ENCODE data around the gene NKX1-1.

NKX1-1 gene

GRCh38 chr4:1416948-1417260, 10.7 kb upstream of the NKX1-1 start:
- no peak for DNase-seq

- DNase-seq = no peak
Measured at GRCh38 chr4:1416051-1416947, 10.1 kb upstream of the NKX1-1 start.

DNA sequence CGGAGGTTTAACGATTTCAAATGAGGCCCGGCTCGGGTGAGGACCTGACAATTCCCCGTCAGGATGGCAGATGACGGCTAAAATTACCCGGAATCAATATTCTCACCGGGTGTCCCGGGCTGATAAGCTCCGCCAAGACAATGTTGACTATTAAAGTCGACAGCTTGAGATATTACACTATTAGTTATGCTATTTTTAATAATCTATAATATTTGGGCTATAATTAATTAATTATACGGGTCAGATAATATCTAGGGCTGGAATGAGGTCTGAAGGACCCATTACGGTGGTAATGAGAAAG, 9.4 kb upstream of the NKX1-1 start:
- DNase-seq = no peak

DNA sequence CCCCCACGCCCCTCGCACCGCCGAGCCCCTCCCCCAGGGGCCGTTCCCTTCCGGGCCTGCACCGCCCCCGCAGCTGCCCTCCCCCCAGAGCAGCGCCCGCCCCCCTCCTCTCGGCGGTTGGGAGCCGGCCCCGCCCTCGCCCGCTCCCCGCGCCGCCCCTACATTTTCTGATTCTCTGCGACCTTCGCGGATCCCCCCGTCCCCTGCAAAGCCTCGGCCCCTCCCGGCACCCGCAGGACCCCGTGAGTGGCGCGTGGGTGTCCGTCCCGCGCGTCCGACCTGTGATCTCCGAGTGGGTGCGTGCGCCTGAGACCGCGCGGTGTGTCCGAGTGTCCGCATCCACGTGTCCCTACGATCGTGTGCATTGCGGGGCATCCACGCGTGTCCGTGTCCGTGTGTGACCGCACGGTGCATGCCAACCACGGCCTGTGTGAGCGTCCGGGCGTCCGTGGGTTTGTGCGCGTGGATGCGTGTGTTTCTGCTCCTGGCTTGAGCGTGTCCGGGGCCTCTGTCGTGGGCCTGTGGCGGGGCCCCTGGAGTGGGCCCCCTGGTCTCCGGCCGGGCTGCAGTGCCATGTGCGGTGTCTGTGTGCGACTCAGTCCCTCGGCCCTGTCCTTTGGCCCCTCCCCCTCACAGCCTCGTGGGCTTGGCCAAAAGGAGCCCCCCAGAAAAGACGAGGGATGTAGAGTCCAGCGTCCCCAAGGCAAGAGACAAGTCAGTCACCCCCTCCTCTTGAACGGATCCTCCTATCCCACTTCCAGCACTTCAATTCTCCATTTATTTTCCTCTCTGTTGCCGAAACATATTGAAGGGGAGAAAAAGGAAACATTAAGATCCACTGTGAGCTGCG, 8.8 kb upstream of the NKX1-1 start:
- DNase-seq = no peak

GRCh38 chr4:1413687-1414479, 7.6 kb upstream of the NKX1-1 start:
- no peak for DNase-seq

DNA sequence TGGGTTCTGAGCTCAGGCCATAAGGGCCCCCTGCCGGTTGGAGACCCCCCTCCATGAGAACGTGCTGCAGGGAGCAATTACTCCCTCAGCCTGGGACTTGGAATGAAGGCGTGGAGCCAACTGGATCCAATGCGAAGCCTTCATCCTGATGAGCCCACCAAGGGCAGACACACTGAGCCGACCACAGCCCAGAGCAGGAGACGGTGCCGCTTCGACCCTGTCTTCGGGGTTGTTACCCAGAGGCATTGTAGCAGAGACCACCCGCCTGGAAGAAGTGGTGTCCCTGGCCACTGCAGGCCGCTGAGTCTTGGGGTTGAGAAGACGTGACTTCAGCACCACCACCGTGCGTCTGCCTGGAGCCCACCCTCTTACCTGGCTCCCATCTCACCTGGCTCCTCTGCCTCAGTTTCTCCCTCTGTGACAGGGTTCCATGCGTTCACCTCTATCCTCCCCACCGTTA, 7.0 kb upstream of the NKX1-1 start:
- no peak for DNase-seq

GRCh38 chr4:1412376-1413203, 6.3 kb upstream of the NKX1-1 start:
- no peak for DNase-seq

DNA sequence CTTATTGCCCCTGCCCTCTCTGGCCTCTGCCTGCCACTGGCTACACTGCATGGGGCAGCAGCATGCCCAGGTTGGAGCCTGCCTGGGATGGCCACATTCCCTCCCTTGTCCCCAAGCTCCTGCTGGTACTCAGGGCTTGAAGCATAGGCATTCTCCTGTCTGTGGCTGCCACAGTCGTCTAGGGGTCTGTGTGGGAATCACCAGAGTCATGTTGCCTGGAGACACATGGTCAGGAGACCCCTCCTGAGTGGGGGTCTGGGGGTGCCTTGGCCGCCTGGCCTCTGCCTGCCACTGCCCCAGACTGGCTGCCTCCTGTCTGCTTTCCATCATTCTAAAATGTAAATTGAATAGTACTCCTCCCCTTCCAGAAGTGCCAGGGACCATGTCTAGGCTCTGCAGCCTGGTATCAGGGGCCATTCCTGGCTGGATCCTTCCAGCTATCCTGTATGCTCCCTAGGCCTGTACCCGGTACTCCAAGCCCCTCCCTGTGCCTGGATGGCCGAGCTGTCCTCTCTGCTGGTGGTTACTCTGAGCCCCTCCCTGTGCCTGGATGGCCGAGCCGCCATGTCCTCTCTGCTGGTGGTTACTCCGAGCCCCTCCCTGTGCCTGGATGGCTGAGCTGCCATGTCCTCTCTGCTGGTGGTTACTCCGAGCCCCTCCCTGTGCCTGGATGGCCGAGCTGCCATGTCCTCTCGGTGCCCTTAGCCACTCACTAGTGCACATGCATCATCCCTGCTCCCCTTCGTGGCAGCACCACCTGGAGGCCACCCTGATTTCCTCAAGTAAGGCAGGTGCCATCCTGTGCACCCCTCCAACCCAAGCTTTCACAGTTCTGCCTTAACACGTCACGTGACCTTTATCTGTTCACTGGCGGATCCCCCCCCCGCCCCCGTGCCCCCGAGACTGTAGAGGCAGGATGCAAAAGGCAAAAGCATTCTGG, 5.5 kb upstream of the NKX1-1 start:
- DNase-seq = no peak

GRCh38 chr4:1410491-1411325, 4.5 kb upstream of the NKX1-1 start:
- peak; percentile 53 for DNase-seq

DNA sequence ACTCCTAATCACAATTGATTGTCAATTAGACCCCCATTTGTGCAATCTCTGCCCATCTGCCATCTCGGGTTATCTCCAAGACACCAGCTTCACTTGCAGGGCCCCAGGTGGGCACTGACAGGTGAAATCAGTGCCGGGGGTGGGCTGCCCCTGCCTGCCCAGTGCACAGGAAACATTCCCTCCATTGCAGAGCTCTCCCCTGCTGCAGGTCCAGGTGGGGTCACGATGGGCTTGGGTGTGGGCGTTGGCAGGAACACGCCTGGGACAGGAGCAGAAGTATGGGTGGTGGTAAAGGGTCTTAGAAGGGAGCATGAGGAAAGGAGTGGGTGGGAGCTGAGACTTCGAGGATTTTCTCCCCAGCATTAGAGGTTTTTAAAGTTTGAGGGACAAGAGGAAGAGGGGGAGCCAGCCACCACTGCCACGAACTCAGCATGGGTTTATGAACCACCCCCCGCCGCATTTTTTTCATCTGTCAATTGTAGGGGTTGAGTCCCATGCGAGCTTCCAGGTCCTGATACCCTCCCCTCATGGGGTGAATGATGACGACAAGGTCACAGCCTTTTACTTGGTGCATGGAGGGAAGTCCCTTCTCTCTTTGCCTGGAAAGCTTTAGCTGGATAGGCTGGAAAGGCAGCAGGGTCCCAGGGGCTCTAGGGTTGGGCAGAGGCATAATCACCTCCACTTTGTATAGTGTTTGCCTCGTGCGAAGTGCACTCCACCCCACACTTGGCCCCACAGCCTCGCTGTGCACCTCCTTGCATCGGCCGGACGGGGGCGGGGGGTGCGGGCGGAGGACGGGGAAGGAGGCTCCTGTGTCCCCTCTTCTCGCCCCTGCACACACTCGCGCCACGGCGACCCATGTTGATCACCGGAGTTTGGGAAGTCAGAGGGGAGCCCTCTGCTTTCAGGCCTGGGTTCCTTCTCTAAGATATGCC, 3.5 kb upstream of the NKX1-1 start:
- DNase-seq = no peak

- DNase-seq = no peak
Measured at GRCh38 chr4:1409079-1409478, 2.8 kb upstream of the NKX1-1 start.

DNA sequence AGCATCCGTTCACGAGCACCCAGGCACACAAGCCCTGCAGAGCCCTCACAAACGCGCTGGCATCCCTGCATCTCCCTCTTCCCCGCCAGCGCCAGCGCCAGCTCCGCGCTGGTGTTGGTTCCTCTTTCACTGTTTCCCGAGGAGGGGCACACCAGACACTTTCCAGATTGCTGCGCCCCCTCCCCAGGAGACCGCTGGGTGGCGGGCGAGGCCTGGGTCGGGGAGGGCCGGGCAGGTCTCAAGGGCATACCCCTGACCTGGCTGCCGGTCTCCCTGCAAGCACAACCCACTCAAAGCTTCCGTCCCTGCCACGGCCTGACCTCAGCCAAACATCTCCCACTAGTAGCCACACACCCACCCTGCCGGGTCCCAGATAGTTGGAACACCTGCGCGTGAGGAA, 2.2 kb upstream of the NKX1-1 start:
- no peak for DNase-seq

DNA sequence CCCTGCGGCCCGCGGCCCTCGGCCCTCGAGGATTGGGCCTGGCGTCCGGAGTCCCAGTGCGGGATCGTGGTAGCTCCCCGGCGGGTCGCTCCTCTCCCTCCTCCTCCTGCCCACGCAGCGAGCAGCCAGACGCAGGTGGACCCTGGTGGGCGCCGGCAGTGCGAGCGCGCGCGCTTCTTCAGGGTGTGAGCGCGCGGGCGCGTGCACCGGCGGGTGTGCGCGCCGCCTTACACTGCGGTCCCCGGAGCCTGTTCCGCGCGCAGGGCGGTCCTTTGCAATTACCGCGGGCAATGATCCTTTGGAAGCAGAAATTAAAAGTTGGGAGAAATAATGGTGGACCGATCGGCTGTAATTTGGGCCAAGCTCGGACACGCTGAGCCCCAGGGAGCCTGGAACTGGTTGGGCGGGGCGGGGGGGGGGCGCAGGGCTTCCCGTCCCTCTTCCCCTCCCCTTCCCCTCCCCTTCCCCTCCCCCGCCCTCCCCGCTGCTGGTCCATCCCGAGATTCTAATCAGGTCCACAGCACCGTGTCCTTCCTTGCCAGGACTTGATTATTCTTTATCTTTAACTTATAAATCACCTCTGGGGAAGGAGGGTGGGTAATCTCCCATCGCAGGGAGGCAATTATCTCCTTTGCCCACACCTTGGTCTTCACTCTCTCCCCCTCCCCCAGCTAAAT, 1.6 kb upstream of the NKX1-1 start:
- DNase-seq = no peak

GRCh38 chr4:1406981-1407656, 877 bp upstream of the NKX1-1 start:
- DNase-seq = no peak

- no peak for DNase-seq
Measured at GRCh38 chr4:1405636-1406393, 427 bp downstream of the NKX1-1 start.

- DNase-seq = no peak
Measured at GRCh38 chr4:1405254-1405635, 997 bp downstream of the NKX1-1 start.

All from fibroblast of skin of scalp (primary cell).